Type B pancreatic cell (in vitro differentiated cells): ENCODE data around the gene AFTPH. TPM values are rescaled to one million over a fixed set of nuclear protein-coding genes. Genes with fewer than 3 reads are reported as not detected.

ENCODE experiments used
- DNase-seq: peaks from one replicate; pipeline ENCODE4 v3.0.0; 2021; ENCODE audit warnings: mixed read lengths; ENCODE audit not compliant: unreplicated experiment; ENCODE audit errors: extremely low spot score
- H3K27ac Mint-ChIP-seq: 2 replicates; pipeline ENCODE4 v1.8.0; 2021; ENCODE audit warnings: mild to moderate bottlenecking, mixed read lengths
- H3K27me3 Mint-ChIP-seq: 2 replicates; pipeline ENCODE4 v1.8.0; 2021; ENCODE audit warnings: mixed read lengths
- H3K36me3 Mint-ChIP-seq: 2 replicates; pipeline ENCODE4 v1.8.0; 2021; ENCODE audit warnings: mixed read lengths
- H3K4me1 Mint-ChIP-seq: one replicate; pipeline ENCODE4 v1.8.0; 2021; ENCODE audit warnings: mixed read lengths; ENCODE audit not compliant: unreplicated experiment
- H3K4me3 Mint-ChIP-seq: 2 replicates; pipeline ENCODE4 v1.8.0; 2021; ENCODE audit warnings: mild to moderate bottlenecking, mixed read lengths
- H3K9me3 Mint-ChIP-seq: 2 replicates; pipeline ENCODE4 v1.8.0; 2021; ENCODE audit warnings: mixed read lengths
- CTCF ChIP-seq: fragments of 200-600 bp; sonication (generic); conservative IDR thresholded peaks from 2 replicates; pipeline ENCODE4 v1.5.0; 2021; ENCODE audit warnings: antibody characterized with exemption, mild to moderate bottlenecking
- total RNA-seq: library from RNA; stranded (reverse); gene quantifications from 2 replicates; pipeline ENCODE4 v1.2.1, GENCODE V29; 2021; ENCODE audit warnings: low replicate concordance

AFTPH gene
- total RNA-seq, 1 donor from 2014 or later, result 26.4 TPM

DNA sequence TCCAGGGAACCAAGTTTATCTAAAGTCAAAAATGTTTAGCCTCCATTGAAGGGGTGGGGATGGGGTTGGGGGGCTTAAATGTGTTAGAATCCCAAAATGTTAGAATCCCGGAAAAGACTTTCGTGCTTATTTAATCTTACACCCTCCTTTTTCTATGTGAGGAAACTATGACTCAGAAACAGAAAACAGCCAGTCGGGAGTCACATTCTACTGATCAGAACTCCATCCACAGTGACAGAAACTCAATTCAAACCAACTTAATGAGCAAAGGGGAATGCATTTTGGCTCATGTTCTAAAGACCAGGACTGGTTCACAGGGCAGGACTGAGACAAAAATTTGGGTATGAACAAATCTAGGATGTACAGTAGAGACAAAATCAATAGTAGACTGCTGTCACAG lies 31.9 kb upstream of the AFTPH start:
- H3K4me3 Mint-ChIP-seq, result no peak overlapping the region

DNA sequence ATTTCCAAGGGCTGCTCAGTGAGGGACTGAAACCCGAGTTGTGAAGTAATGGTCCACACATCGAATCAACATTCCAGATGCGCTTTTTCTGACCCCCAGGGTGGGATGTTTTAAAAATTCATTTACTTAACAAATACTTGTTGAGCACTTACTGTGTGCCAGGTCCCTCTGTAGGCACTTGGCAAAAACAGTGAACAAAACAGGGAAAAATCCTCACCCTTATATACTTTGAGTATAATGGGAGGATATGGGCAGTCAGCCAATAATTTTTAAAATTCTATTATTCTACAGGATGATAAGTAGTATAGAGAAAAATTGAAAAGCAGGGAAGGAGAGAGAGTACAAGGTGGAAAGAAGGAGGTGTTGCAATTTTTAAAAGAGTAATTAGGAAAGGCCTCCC lies 31.3 kb upstream of the AFTPH start:
- peaks cover 6% of the 10 kb centered on the region for H3K27me3 Mint-ChIP-seq
- H3K4me3 Mint-ChIP-seq, result no peak overlapping the region
- no peak for DNase-seq
- H3K36me3 Mint-ChIP-seq, result no peaks in the 10 kb centered on the region
- H3K4me1 Mint-ChIP-seq, result peaks cover 19% of the 10 kb centered on the region
- no peak for TF ChIP-seq CTCF
- no peak overlapping the region for H3K27ac Mint-ChIP-seq
- H3K9me3 Mint-ChIP-seq, result no peaks in the 10 kb centered on the region

More for the DNA sequence above, 31.9 kb upstream of the AFTPH start:
- no peaks in the 10 kb centered on the region for H3K36me3 Mint-ChIP-seq
- peaks cover 6% of the 10 kb centered on the region for H3K27me3 Mint-ChIP-seq
- peaks cover 19% of the 10 kb centered on the region for H3K4me1 Mint-ChIP-seq
- DNase-seq, result no peak
- no peak for TF ChIP-seq CTCF
- no peaks in the 10 kb centered on the region for H3K9me3 Mint-ChIP-seq
- H3K27ac Mint-ChIP-seq, result no peak overlapping the region

DNA sequence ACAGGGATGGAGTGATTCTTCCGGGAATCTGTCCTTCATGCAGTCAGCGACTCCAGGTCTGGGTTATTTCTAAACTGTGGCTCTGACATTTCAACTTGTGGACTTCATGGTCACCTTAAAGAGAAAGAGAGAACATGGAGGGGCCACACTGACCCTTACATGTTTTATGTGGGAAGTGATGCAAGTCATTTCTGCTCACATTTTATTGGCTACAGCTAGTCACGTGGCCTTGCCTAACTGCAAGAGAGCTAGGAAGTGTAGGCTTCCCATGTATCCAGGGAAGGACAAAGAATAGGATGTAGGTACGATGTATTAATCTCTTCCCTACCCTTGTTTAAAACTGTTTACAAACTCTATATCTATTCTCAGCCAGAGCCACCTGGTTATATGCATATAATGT lies 30.3 kb upstream of the AFTPH start:
- no peak for TF ChIP-seq CTCF
- H3K36me3 Mint-ChIP-seq, result no peaks in the 10 kb centered on the region
- peaks cover 6% of the 10 kb centered on the region for H3K27me3 Mint-ChIP-seq
- H3K4me1 Mint-ChIP-seq, result peaks cover 19% of the 10 kb centered on the region
- no peak overlapping the region for H3K27ac Mint-ChIP-seq
- no peak overlapping the region for H3K4me3 Mint-ChIP-seq
- no peak for DNase-seq
- H3K9me3 Mint-ChIP-seq, result no peaks in the 10 kb centered on the region

DNA sequence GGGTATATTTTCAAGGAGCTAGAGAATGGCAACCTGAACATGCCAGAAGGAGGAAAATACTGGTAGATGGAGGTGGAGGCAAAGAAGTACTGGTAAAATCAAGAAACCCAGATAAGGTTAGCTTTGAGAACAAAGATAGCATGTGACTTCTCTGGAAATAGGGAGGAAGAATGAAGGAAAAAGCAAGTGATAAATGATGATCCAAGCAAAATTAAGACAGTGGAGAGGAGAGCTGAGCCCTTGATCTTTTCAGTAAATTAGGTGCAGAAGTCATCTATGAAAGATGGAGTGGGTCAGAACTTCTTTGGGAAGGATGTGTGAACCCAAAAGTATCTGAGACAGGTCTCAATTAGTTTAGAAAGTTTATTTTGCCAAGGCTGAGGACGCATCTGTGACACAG lies 25.7 kb upstream of the AFTPH start:
- peaks cover 9% of the 10 kb centered on the region for H3K27me3 Mint-ChIP-seq
- H3K27ac Mint-ChIP-seq, result no peak overlapping the region
- no peak overlapping the region for H3K4me3 Mint-ChIP-seq
- DNase-seq, result no peak
- H3K36me3 Mint-ChIP-seq, result no peaks in the 10 kb centered on the region
- H3K9me3 Mint-ChIP-seq, result no peaks in the 10 kb centered on the region
- H3K4me1 Mint-ChIP-seq, result no peaks in the 10 kb centered on the region
- no peak for TF ChIP-seq CTCF

DNA sequence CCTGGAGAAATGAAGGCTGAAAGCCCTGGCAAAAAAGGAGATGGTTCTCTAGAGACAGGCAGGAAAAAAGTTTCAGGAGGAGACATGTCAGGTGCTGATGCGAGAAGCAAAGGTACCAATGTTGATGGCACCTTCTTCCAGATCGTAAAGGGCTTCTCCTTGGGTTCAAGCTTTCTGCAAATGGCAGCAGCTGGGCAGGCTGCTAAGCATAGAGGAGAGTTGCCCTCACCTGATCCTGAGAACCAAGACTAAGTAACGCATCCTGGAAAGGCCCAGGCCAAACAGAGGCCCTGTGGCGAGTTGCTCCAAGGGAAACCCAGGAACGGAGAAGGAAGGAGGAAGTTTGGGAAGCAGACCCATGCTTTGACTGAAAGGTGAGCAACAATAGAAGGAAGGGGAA lies 23.6 kb upstream of the AFTPH start:
- H3K27me3 Mint-ChIP-seq, result peaks cover 9% of the 10 kb centered on the region
- H3K27ac Mint-ChIP-seq, result no peak overlapping the region
- no peaks in the 10 kb centered on the region for H3K9me3 Mint-ChIP-seq
- TF ChIP-seq CTCF, result no peak
- no peak overlapping the region for H3K4me3 Mint-ChIP-seq
- DNase-seq, result no peak
- H3K4me1 Mint-ChIP-seq, result no peaks in the 10 kb centered on the region
- H3K36me3 Mint-ChIP-seq, result no peaks in the 10 kb centered on the region

DNA sequence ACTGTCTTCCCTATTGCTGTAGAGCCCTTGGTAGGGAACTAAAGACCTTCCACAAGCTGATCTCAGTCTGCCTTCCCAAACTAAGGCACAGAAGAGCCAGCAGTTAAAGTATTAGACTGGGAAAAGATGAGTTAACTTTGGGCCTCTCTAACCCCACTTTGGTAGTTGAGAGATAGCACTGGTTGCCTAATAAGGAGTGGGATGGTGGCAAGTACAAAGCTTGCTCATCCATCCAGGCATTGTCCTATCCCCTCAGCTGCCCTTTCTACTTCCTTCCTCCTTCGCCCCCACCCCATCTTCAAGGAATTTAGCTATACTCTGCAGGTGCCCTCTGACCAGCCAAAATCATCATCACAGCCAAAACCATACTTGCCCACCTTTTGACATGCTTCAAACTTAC lies 22.2 kb upstream of the AFTPH start:
- no peak for TF ChIP-seq CTCF
- H3K36me3 Mint-ChIP-seq, result no peaks in the 10 kb centered on the region
- DNase-seq, result no peak
- H3K4me3 Mint-ChIP-seq, result no peak overlapping the region
- no peaks in the 10 kb centered on the region for H3K4me1 Mint-ChIP-seq
- H3K27ac Mint-ChIP-seq, result no peak overlapping the region
- no peaks in the 10 kb centered on the region for H3K9me3 Mint-ChIP-seq
- peaks cover 6% of the 10 kb centered on the region for H3K27me3 Mint-ChIP-seq
